Right atrium auricular region (tissue), 2 donors: Measurements from ENCODE around the gene SUGCT. TPM values are rescaled to one million over a fixed set of nuclear protein-coding genes. Genes with fewer than 3 reads are reported as not detected.

Source experiments
- DNase-seq: peaks from one replicate; pipeline ENCODE4 v3.0.0-alpha.2; 2019; ENCODE audit warnings: low spot score
- H3K27ac ChIP-seq, 2 donors: fragments of 200-600 bp; sonication (generic); 1 replicate in 1 of 2; 2 replicates in 1 of 2; pipeline ENCODE4 v1.5.1; 2016 to 2019
- H3K27me3 ChIP-seq, 2 donors: fragments of 200-600 bp; sonication (generic); one replicate each; pipeline versions ENCODE4 v1.5.1 to v1.6.0; 2017 to 2019
- H3K36me3 ChIP-seq: fragments of 200-600 bp; sonication (generic); one replicate; pipeline ENCODE4 v1.5.1; 2016
- H3K4me1 ChIP-seq, 2 donors: fragments of 200-600 bp; sonication (generic); one replicate each; pipeline versions ENCODE4 v1.5.1 to v1.6.0; 2017 to 2019
- H3K4me3 ChIP-seq, 2 donors: fragments of 200-600 bp; sonication (generic); 1 replicate in 1 of 2; 2 replicates in 1 of 2; pipeline ENCODE4 v1.5.1; 2017 to 2019; ENCODE audit warnings: mild to moderate bottlenecking in 1 of 2, moderate library complexity in 1 of 2
- H3K9me3 ChIP-seq, 2 donors: fragments of 200-600 bp; sonication (generic); one replicate each; pipeline ENCODE4 v1.5.1; 2019
- total RNA-seq, 2 donors: library from RNA; depleted of rRNA; stranded (reverse); fragments of >200 nt; gene quantifications; one replicate each; pipeline ENCODE4 v1.1.0, GENCODE V29; 2016
- TF ChIP-seq, protein P1 (sequence below), 2 donors: fragments of 200-600 bp; sonication (generic); IDR thresholded peaks; one replicate each; pipeline ENCODE4 v1.5.1; 2019; ENCODE audit warnings: antibody characterized with exemption in 2 of 2

SUGCT gene
- total RNA-seq, 2 donors from 2014 or later = 2.6 to 5.4 TPM

DNA sequence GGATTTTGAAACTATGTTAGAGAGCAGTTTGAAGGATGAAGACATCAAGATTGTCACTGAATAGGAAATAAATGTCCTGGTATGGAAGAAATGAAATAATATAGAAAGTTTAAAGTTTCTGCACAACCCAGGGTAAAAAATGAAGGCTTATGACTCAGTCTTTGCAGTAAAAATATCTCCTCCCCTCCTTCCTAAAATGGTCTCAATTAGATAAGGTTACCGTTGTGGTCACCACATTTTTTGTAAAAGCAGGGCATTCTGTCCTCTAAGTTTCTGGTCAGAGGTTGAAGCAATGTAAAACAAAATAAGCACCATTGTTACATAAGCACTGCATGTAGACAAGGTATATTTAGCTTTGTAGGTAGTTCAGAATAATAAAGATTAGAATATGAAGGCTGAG, 403.5 kb downstream of the SUGCT start:
- no peaks in the 10 kb centered on the region for H3K9me3 ChIP-seq
- no peaks in the 10 kb centered on the region for H3K27me3 ChIP-seq
- no peak overlapping the region for H3K4me3 ChIP-seq
- no peak for DNase-seq
- H3K36me3 ChIP-seq = no peaks in the 10 kb centered on the region
- TF ChIP-seq, protein P1, sequence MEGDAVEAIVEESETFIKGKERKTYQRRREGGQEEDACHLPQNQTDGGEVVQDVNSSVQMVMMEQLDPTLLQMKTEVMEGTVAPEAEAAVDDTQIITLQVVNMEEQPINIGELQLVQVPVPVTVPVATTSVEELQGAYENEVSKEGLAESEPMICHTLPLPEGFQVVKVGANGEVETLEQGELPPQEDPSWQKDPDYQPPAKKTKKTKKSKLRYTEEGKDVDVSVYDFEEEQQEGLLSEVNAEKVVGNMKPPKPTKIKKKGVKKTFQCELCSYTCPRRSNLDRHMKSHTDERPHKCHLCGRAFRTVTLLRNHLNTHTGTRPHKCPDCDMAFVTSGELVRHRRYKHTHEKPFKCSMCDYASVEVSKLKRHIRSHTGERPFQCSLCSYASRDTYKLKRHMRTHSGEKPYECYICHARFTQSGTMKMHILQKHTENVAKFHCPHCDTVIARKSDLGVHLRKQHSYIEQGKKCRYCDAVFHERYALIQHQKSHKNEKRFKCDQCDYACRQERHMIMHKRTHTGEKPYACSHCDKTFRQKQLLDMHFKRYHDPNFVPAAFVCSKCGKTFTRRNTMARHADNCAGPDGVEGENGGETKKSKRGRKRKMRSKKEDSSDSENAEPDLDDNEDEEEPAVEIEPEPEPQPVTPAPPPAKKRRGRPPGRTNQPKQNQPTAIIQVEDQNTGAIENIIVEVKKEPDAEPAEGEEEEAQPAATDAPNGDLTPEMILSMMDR (IDR thresholded peaks at IDR 0.05) = no peak
- no peak overlapping the region for H3K27ac ChIP-seq
- no peaks in the 10 kb centered on the region for H3K4me1 ChIP-seq

DNA sequence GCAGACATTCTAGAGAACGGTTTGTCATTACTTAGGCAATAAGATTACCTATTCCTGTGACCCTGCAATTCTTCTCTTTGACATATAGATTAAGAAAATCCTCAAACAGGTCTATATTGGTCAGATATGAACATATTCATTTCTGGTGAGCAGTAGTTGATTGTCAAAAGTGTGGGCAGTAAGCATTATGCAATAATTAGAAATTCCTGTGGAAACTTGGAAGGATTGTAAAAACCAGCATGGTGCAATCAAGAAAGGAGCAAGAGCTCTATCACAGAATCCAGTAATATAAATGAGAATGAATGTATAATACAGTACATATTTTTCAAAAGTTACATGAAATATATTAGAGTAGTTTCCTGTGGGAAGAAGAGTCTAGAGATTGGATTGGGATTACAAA, 406.5 kb downstream of the SUGCT start:
- Histone ChIP-seq H3K4me1 (no peaks in the 10 kb centered on the region), H3K27ac (no peak overlapping the region), H3K27me3 (no peaks in the 10 kb centered on the region), H3K9me3 (no peaks in the 10 kb centered on the region), H3K4me3 (no peak overlapping the region), H3K36me3 (no peaks in the 10 kb centered on the region)
- DNase-seq = no peak
- TF ChIP-seq, protein P1 (IDR thresholded peaks at IDR 0.05) = no peak

DNA sequence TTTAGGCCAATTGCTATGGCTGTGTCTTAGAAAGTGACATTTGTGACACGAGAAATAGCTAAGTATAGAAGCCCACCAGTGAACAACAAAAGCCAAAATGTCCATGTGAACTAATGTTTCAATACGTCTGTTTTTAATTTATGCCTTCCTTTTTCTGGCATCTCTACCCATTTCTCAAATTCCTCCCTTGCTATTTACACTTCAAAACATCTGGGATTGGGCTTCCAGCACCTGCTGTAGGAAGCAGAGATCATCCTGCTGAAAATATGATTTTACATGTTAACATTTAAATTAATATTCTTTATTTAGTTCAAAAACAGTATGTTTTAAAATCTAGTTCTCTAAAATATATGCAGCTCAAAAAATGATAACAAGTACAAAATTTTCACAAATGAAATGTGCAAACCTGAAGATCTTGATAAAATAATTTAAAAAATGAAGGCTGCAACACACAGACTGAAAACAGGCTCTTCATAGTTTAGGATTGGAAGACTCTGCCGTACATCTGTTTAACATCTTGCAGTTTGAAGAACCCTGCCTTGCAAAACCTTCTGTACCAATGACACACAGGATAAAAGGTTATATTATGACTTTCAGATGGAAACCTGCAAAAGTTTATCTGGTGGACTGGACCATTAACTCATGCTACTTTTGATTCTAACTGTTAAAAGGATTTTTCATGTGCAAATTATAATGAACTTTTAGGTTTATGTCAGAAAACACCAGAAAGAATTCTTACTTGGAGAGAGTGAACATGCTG, 408.4 kb downstream of the SUGCT start:
- no peaks in the 10 kb centered on the region for H3K4me1 ChIP-seq
- no peaks in the 10 kb centered on the region for H3K36me3 ChIP-seq

DNA sequence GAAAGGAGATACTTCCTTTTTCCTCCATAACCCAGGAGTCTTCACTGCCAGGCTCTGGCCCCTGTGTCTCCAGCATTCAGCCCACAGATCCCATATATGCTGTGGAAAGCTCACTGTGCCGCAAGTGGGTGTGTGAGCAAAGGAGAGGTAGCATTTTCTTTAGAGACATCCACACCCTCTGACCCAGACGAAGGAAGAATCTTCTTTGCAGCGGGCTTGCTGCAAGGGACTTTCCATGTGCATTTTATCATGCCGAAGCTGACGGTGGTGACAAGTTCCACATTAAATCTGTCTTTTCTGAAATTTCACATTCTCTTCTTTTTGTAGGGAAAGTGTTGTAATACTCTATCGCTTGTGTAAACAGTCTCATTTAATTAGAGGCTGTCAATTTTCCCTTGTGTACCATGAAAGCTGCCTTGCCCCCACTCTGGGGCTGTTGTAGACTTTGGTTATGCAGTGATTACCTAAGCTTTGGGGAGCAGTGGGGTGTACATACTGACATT, 409.5 kb downstream of the SUGCT start:
- Histone ChIP-seq H3K27me3 (no peaks in the 10 kb centered on the region), H3K36me3 (no peaks in the 10 kb centered on the region), H3K4me1 (no peaks in the 10 kb centered on the region), H3K9me3 (no peaks in the 10 kb centered on the region), H3K4me3 (no peak overlapping the region), H3K27ac (no peak overlapping the region)
- DNase-seq = no peak
- TF ChIP-seq, protein P1 (IDR thresholded peaks at IDR 0.05) = no peak

More for the DNA sequence above, 408.4 kb downstream of the SUGCT start:
- H3K4me3 ChIP-seq = no peak overlapping the region
- DNase-seq = no peak
- no peak overlapping the region for H3K27ac ChIP-seq
- TF ChIP-seq, protein P1 (IDR thresholded peaks at IDR 0.05) = no peak
- no peaks in the 10 kb centered on the region for H3K9me3 ChIP-seq
- no peaks in the 10 kb centered on the region for H3K27me3 ChIP-seq

DNA sequence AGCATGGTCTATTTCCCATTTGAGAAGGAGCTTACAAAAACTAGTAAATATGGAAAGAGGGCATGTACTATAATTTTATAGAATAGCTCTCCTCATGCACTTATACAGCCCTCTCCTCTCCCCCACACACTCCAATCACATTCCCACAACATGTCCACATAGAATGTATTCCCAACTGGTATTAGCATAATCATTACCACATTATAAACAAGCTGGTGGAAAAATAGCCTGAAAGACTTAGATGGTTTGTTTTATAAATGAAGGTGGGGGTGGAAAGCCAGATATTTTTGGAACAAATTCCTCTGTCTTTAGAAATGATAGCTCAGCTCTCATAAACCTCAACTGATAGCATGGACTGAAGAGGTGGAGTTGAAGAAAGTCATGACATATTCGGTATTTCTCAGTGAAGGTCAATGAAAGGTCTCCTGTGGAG, 410.1 kb downstream of the SUGCT start:
- Histone ChIP-seq H3K27me3 (no peaks in the 10 kb centered on the region), H3K9me3 (no peaks in the 10 kb centered on the region), H3K4me1 (no peaks in the 10 kb centered on the region), H3K27ac (no peak overlapping the region), H3K36me3 (no peaks in the 10 kb centered on the region), H3K4me3 (no peak overlapping the region)
- TF ChIP-seq, protein P1 (IDR thresholded peaks at IDR 0.05) = no peak
- DNase-seq = no peak
